Endodermal cell (in vitro differentiated cells): ENCODE data around the gene TERB2. TPM values are rescaled to one million over a fixed set of nuclear protein-coding genes. Genes with fewer than 3 reads are reported as not detected.

ENCODE experiments used
- DNase-seq: peaks from one replicate; pipeline ENCODE4 v3.0.0-alpha.2; 2017
- H3K27ac ChIP-seq: 2 replicates; pipeline ENCODE4 v1.5.1; 2013; ENCODE audit warnings: mild to moderate bottlenecking, low read depth, low read length, moderate library complexity
- H3K27me3 ChIP-seq: 2 replicates; pipeline ENCODE4 v1.6.1; 2013; ENCODE audit warnings: mild to moderate bottlenecking, low read length, moderate library complexity; ENCODE audit not compliant: insufficient read depth, control insufficient read depth, poor library complexity, severe bottlenecking
- H3K36me3 ChIP-seq: 2 replicates; pipeline ENCODE4 v1.7.0; 2013; ENCODE audit warnings: mild to moderate bottlenecking, low read length, moderate library complexity; ENCODE audit not compliant: control insufficient read depth, insufficient read depth
- H3K4me1 ChIP-seq: one replicate; pipeline ENCODE4 v1.7.0; 2013; ENCODE audit warnings: low read length; ENCODE audit not compliant: control insufficient read depth, insufficient read depth
- H3K4me3 ChIP-seq: 2 replicates; pipeline ENCODE4 v1.5.1; 2013; ENCODE audit warnings: mild to moderate bottlenecking, low read length, moderate library complexity
- H3K9ac ChIP-seq: 2 replicates; pipeline ENCODE4 v1.6.1; 2013; ENCODE audit warnings: mild to moderate bottlenecking, low read length, moderate library complexity; ENCODE audit not compliant: poor library complexity, severe bottlenecking; ENCODE audit errors: extremely low read depth
- H3K9me3 ChIP-seq: 2 replicates; pipeline ENCODE4 v1.6.1; 2013; ENCODE audit warnings: mild to moderate bottlenecking, low read length, moderate library complexity; ENCODE audit not compliant: control insufficient read depth
- H3K27ac Mint-ChIP-seq: 2 replicates; pipeline ENCODE4 v1.8.0; 2020; ENCODE audit warnings: mixed read lengths
- H3K27me3 Mint-ChIP-seq: 2 replicates; pipeline ENCODE4 v1.8.0; 2021; ENCODE audit warnings: mild to moderate bottlenecking, mixed read lengths; ENCODE audit not compliant: insufficient read depth
- H3K36me3 Mint-ChIP-seq: 2 replicates; pipeline ENCODE4 v1.8.0; 2020; ENCODE audit warnings: low read depth, mixed read lengths
- H3K4me1 Mint-ChIP-seq: 2 replicates; pipeline ENCODE4 v1.8.0; 2020; ENCODE audit warnings: mixed read lengths
- H3K4me3 Mint-ChIP-seq: 2 replicates; pipeline ENCODE4 v1.8.0; 2020; ENCODE audit warnings: mild to moderate bottlenecking, moderate library complexity, mixed read lengths
- H3K9me3 Mint-ChIP-seq: 2 replicates; pipeline ENCODE4 v1.8.0; 2020; ENCODE audit warnings: mild to moderate bottlenecking, mixed read lengths
- CTCF ChIP-seq: fragments of 200-600 bp; sonication (generic); conservative IDR thresholded peaks from 2 replicates; pipeline ENCODE4 v1.5.0; 2021; ENCODE audit warnings: antibody characterized with exemption, mild to moderate bottlenecking
- WGBS, 2 experiments: methylation state at CpG; one replicate each; pipeline versions ENCODE4 v1.1.5 to v1.1.7; 2013; ENCODE audit warnings: missing lambda C conversion rate in 2 of 2, mixed read lengths in 1 of 2; ENCODE audit not compliant: insufficient coverage in 1 of 2, insufficient read length in 1 of 2; 5-methylcytosine and 5-hydroxymethylcytosine counted together
- total RNA-seq, 2 donors: library from RNA; stranded (reverse); fragmentation: NEBNext Ultra II Directional in 1 of 2; extraction: Animal tissue kit (Norgen Biotek cat#: 25700) in 1 of 2; gene quantifications; 2 replicates in 1 of 2; 3 replicates in 1 of 2; pipeline ENCODE4 v1.2.1, GENCODE V29; 2021

TERB2 gene
- total RNA-seq, 2 donors from 2014 or later, result not detected

GRCh38 chr15:45026651-45027190 lies 70.2 kb downstream of the TERB2 start:
- Mint-ChIP-seq H3K4me3 (no peak overlapping the region), H3K36me3 (peaks cover 25% of the 10 kb centered on the region), H3K9me3 (peaks cover 5% of the 10 kb centered on the region), H3K4me1 (peaks cover 24% of the 10 kb centered on the region), H3K27ac (no peak overlapping the region), H3K27me3 (peaks cover 5% of the 10 kb centered on the region)
- peaks cover 18% of the 10 kb centered on the region for H3K36me3 ChIP-seq
- 90 to 93% methylated on average over 2 to 5 of the region's 5 CpGs for WGBS, 2 experiments
- no peak for TF ChIP-seq CTCF
- H3K27ac ChIP-seq, result no peak overlapping the region
- DNase-seq, result no peak
- H3K4me3 ChIP-seq, result no peak overlapping the region
- H3K27me3 ChIP-seq, result no peaks in the 10 kb centered on the region
- no peak overlapping the region for H3K9ac ChIP-seq
- peaks cover 5% of the 10 kb centered on the region for H3K4me1 ChIP-seq
- peaks cover 23% of the 10 kb centered on the region for H3K9me3 ChIP-seq

GRCh38 chr15:45027220-45027619 lies 70.7 kb downstream of the TERB2 start:
- no peaks in the 10 kb centered on the region for H3K27me3 ChIP-seq
- no peak overlapping the region for H3K4me3 ChIP-seq
- peaks cover 23% of the 10 kb centered on the region for H3K9me3 ChIP-seq
- H3K9me3 Mint-ChIP-seq, result peaks cover 5% of the 10 kb centered on the region
- H3K27me3 Mint-ChIP-seq, result peaks cover 5% of the 10 kb centered on the region
- no peak for DNase-seq
- H3K27ac ChIP-seq, result no peak overlapping the region
- H3K4me1 Mint-ChIP-seq, result peaks cover 24% of the 10 kb centered on the region
- TF ChIP-seq CTCF, result no peak
- H3K4me1 ChIP-seq, result peaks cover 5% of the 10 kb centered on the region
- H3K27ac Mint-ChIP-seq, result no peak overlapping the region
- no peak overlapping the region for H3K4me3 Mint-ChIP-seq
- WGBS, 2 experiments, result 93% methylated on average over 4 of the region's 4 CpGs; no CpG with 5 or more reads in 1 of the 2 experiments
- H3K9ac ChIP-seq, result no peak overlapping the region
- peaks cover 18% of the 10 kb centered on the region for H3K36me3 ChIP-seq
- peaks cover 25% of the 10 kb centered on the region for H3K36me3 Mint-ChIP-seq

Other genes with a start within 250 kb of the TERB2 start
- under 1 TPM in 1 of 2 donors, not detected in 1; 0.26 TPM for gene PATL2, start 245.4 kb upstream of the TERB2 start, total RNA-seq
- 10 to 100 TPM; 66.5 to 74.3 TPM for gene B2M, start 245.2 kb upstream of the TERB2 start, total RNA-seq
- 10 to 100 TPM in 1 of 2 donors, 1 to 10 TPM in 1; 5.7 to 13.1 TPM for gene TRIM69, start 220.2 kb upstream of the TERB2 start, total RNA-seq
- 10 to 100 TPM; 28.7 to 40.3 TPM for gene SORD, start 66.5 kb downstream of the TERB2 start, total RNA-seq
- gene DUOX2, start 157.5 kb downstream of the TERB2 start, total RNA-seq, result under 1 TPM; 0.11 to 0.13 TPM
- not detected for gene DUOXA2, start 157.6 kb downstream of the TERB2 start, total RNA-seq
- gene DUOXA1, start 173.2 kb downstream of the TERB2 start, total RNA-seq, result under 1 TPM; 0.86 to 0.99 TPM
- gene DUOX1, start 173.3 kb downstream of the TERB2 start, total RNA-seq, result 1 to 10 TPM; 1.2 to 1.9 TPM
- 10 to 100 TPM; 42.0 to 53.8 TPM for gene SHF, start 231.3 kb downstream of the TERB2 start, total RNA-seq